DND-41 (cell line): ENCODE measurements around the gene GPR156.
"Not testable (repeated sequence)": the region's sequence is repeated elsewhere in the genome, so short reads cannot be mapped to it uniquely, and the experiment has no call there.

Source experiments
- ATAC-seq: fragments of 200-7000 bp; cut with Tn5 transposase; 3 replicates; pipeline ENCODE4 v1.9.1; 2021; ENCODE audit warnings: low read depth; ENCODE audit not compliant: insufficient read depth
- DNase-seq: peaks from one replicate; pipeline ENCODE4 v3.0.0-alpha.2; 2020
- H2AFZ ChIP-seq: 2 replicates; pipeline ENCODE4 v1.6.0; 2012; ENCODE audit warnings: low read depth, low read length
- H3K27ac ChIP-seq: 2 replicates; pipeline ENCODE4 v1.5.1; 2012; ENCODE audit warnings: low read length, inconsistent platforms
- H3K27me3 ChIP-seq: fragments of 200-600 bp; sonication (generic); 2 replicates; pipeline ENCODE4 v1.6.0; 2012; ENCODE audit warnings: low read length, mild to moderate bottlenecking, inconsistent platforms; ENCODE audit not compliant: insufficient read depth, poor library complexity
- H3K36me3 ChIP-seq: 2 replicates; pipeline ENCODE4 v1.5.1; 2012; ENCODE audit warnings: low read length, inconsistent platforms; ENCODE audit not compliant: insufficient read depth
- H3K4me1 ChIP-seq: 2 replicates; pipeline ENCODE4 v1.5.1; 2012; ENCODE audit warnings: mild to moderate bottlenecking, low read length; ENCODE audit not compliant: insufficient read depth
- H3K4me2 ChIP-seq: 2 replicates; pipeline ENCODE4 v1.6.0; 2012; ENCODE audit warnings: mild to moderate bottlenecking, moderate library complexity, low read length, inconsistent platforms; ENCODE audit not compliant: insufficient read depth
- H3K4me3 ChIP-seq, 2 experiments: fragments of 200-600 bp in 1 of 2; shearing (Covaris generic) in 1 of 2; 2 replicates each; pipeline ENCODE4 v1.5.1; 2012 to 2016; ENCODE audit warnings: inconsistent platforms in 2 of 2, low read length in 2 of 2, mild to moderate bottlenecking in 2 of 2, low read depth in 1 of 2, moderate library complexity in 1 of 2
- H3K79me2 ChIP-seq: 2 replicates; pipeline ENCODE4 v1.6.0; 2012; ENCODE audit warnings: low read length, inconsistent platforms; ENCODE audit not compliant: insufficient read depth
- H3K9ac ChIP-seq: 2 replicates; pipeline ENCODE4 v1.6.0; 2012; ENCODE audit warnings: low read depth, mild to moderate bottlenecking, inconsistent platforms, low read length, moderate library complexity
- H3K9me3 ChIP-seq: 2 replicates; pipeline ENCODE4 v1.5.1; 2012; ENCODE audit warnings: low read length, moderate library complexity, mild to moderate bottlenecking, inconsistent platforms; ENCODE audit not compliant: insufficient read depth, severe bottlenecking
- H4K20me1 ChIP-seq: 2 replicates; pipeline ENCODE4 v1.6.0; 2012; ENCODE audit warnings: low read length; ENCODE audit not compliant: insufficient read depth
- EZH2 ChIP-seq: IDR thresholded peaks from 3 replicates; pipeline ENCODE4 v1.6.1; 2012; ENCODE audit warnings: borderline replicate concordance, low read depth, mild to moderate bottlenecking, moderate library complexity, low read length, inconsistent platforms; ENCODE audit not compliant: severe bottlenecking
- TF ChIP-seq, protein P1 (sequence below): IDR thresholded peaks from 2 replicates; pipeline ENCODE4 v1.5.1; 2012; ENCODE audit warnings: borderline replicate concordance, low read length, moderate library complexity, mild to moderate bottlenecking; ENCODE audit not compliant: poor library complexity, severe bottlenecking; ENCODE audit errors: extremely low read depth

GPR156 gene

DNA sequence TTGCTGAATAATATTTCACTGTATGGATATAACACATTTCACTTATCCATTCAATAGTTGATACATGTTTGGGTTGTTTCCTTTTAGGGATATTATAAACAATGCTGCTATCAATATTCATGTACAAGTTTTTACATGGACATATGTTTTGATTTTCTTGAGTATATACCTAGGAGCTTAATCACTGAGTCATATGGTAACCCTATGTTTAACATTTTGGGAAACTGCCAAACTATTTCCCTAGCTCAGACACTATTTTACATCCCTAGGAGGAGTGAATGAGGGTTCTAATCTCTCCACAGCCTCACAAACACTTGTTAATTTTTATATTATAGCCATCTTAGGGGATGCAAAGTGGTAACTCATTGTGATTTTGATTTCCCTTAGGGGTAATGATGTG lies 66.0 kb downstream of the GPR156 start:
- H3K4me1 ChIP-seq = no peaks in the 10 kb centered on the region
- no peaks in the 10 kb centered on the region for H3K9me3 ChIP-seq
- no peak for DNase-seq
- no peaks in the 10 kb centered on the region for H3K27me3 ChIP-seq
- no peak overlapping the region for H2AFZ ChIP-seq
- TF ChIP-seq EZH2 = no peak
- TF ChIP-seq, protein P1, sequence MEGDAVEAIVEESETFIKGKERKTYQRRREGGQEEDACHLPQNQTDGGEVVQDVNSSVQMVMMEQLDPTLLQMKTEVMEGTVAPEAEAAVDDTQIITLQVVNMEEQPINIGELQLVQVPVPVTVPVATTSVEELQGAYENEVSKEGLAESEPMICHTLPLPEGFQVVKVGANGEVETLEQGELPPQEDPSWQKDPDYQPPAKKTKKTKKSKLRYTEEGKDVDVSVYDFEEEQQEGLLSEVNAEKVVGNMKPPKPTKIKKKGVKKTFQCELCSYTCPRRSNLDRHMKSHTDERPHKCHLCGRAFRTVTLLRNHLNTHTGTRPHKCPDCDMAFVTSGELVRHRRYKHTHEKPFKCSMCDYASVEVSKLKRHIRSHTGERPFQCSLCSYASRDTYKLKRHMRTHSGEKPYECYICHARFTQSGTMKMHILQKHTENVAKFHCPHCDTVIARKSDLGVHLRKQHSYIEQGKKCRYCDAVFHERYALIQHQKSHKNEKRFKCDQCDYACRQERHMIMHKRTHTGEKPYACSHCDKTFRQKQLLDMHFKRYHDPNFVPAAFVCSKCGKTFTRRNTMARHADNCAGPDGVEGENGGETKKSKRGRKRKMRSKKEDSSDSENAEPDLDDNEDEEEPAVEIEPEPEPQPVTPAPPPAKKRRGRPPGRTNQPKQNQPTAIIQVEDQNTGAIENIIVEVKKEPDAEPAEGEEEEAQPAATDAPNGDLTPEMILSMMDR = no peak
- H4K20me1 ChIP-seq = no peaks in the 10 kb centered on the region
- H3K9ac ChIP-seq = no peak overlapping the region
- no peaks in the 10 kb centered on the region for H3K36me3 ChIP-seq
- H3K79me2 ChIP-seq = no peaks in the 10 kb centered on the region
- no peak overlapping the region for H3K27ac ChIP-seq
- H3K4me2 ChIP-seq = no peak overlapping the region
- no peak overlapping the region for H3K4me3 ChIP-seq
- no peak for ATAC-seq

DNA sequence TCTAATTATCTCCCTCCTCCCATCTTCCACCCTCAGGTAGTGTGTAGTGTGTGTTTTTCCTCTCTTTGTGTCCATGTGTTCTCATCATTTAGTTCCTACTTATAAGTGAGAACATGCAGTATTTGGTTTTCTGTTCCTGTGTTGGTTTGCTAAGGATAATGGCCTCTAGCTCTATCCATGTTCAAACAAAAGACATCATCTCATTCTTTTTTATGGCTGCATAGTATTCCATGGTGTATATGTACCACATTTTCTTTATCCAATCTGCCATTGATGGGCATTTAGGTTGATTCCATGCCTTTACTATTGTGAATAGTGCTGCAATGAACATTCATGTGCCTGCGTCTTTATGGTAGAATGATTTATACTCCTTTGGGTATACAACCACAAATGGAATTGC lies 68.4 kb downstream of the GPR156 start:
- H2AFZ ChIP-seq, ATAC-seq, H3K36me3 ChIP-seq, H3K4me2 ChIP-seq, DNase-seq, H3K27ac ChIP-seq, H3K4me1 ChIP-seq, H3K9me3 ChIP-seq, H3K79me2 ChIP-seq, H3K4me3 ChIP-seq, H3K27me3 ChIP-seq, H3K9ac ChIP-seq, H4K20me1 ChIP-seq: not testable (repeated sequence)

GRCh38 chr3:120214176-120214575 lies 70.8 kb downstream of the GPR156 start:
- DNase-seq = no peak

GRCh38 chr3:120212505-120212904 lies 72.5 kb downstream of the GPR156 start:
- ATAC-seq (no peak), DNase-seq (no peak)
- H3K4me3 ChIP-seq = no peak overlapping the region
- H2AFZ ChIP-seq = no peak overlapping the region
- TF ChIP-seq EZH2 = no peak
- TF ChIP-seq, protein P1 = no peak
- H3K79me2 ChIP-seq = no peaks in the 10 kb centered on the region
- no peaks in the 10 kb centered on the region for H3K36me3 ChIP-seq
- H3K27me3 ChIP-seq = no peaks in the 10 kb centered on the region
- H3K4me1 ChIP-seq = no peaks in the 10 kb centered on the region
- no peak overlapping the region for H3K27ac ChIP-seq
- H4K20me1 ChIP-seq = no peaks in the 10 kb centered on the region
- no peak overlapping the region for H3K4me2 ChIP-seq
- no peak overlapping the region for H3K9ac ChIP-seq
- no peaks in the 10 kb centered on the region for H3K9me3 ChIP-seq

More at GRCh38 chr3:120214176-120214575, 70.8 kb downstream of the GPR156 start:
- TF ChIP-seq, protein P1 = no peak
- TF ChIP-seq EZH2 = no peak
- Histone ChIP-seq H3K36me3 (no peaks in the 10 kb centered on the region), H3K27ac (no peak overlapping the region), H3K9me3 (no peaks in the 10 kb centered on the region), H3K4me3 (no peak overlapping the region), H3K4me2 (no peak overlapping the region), H3K4me1 (no peaks in the 10 kb centered on the region), H2AFZ (no peak overlapping the region), H3K9ac (no peak overlapping the region), H4K20me1 (no peaks in the 10 kb centered on the region), H3K79me2 (no peaks in the 10 kb centered on the region), H3K27me3 (no peaks in the 10 kb centered on the region)
- no peak for ATAC-seq
